Ovary (tissue), 3 donors: ENCODE results near the gene ENOX1.

Experiments
- CTCF ChIP-seq, 3 donors: fragments of 450-650 bp in 2 of 3; fragments of 200-600 bp in 1 of 3; IDR thresholded peaks; one replicate each; pipeline versions ENCODE4 v1.5.1 to v1.8.0; 2016 to 2022; ENCODE audit warnings: antibody characterized with exemption in 3 of 3, mild to moderate bottlenecking in 1 of 3
- EP300 ChIP-seq: sonication (generic); formaldehyde crosslinking; IDR thresholded peaks from one replicate; pipeline ENCODE4 v1.6.1; 2017; ENCODE audit warnings: antibody characterized with exemption
- POLR2A ChIP-seq: fragments of 450-650 bp; IDR thresholded peaks from one replicate; pipeline ENCODE4 v1.6.1; 2017; ENCODE audit warnings: antibody characterized with exemption, mild to moderate bottlenecking, moderate library complexity
- donor health status: DM: no; HTN: no; CAD: no.

GRCh38 chr13:43289470-43290255 is 497.1 kb downstream of the ENOX1 start:
- TF ChIP-seq POLR2A (no peak), CTCF (IDR thresholded peaks at IDR 0.05) (no peak), EP300 (no peak)
